Muscle layer of duodenum (tissue), 2 donors: ENCODE measurements around the gene SELENOW.
"Not testable (repeated sequence)": the region's sequence is repeated elsewhere in the genome, so short reads cannot be mapped to it uniquely, and the experiment has no call there.

Source experiments
- H3K27ac ChIP-seq: one replicate; pipeline ENCODE4 v1.7.0; 2013; ENCODE audit warnings: mild to moderate bottlenecking, low read length
- H3K27me3 ChIP-seq: one replicate; pipeline ENCODE4 v1.7.0; 2013; ENCODE audit warnings: low read depth, mild to moderate bottlenecking, control low read depth, low read length
- H3K36me3 ChIP-seq, 2 donors: one replicate each; pipeline ENCODE4 v1.7.0; 2013; ENCODE audit warnings: low read length in 2 of 2, control low read depth in 1 of 2, mild to moderate bottlenecking in 1 of 2; ENCODE audit not compliant: insufficient read depth in 2 of 2, control insufficient read depth in 1 of 2
- H3K4me1 ChIP-seq, 2 donors: one replicate each; pipeline ENCODE4 v1.7.0; 2013; ENCODE audit warnings: low read length in 2 of 2, mild to moderate bottlenecking in 2 of 2, control low read depth in 1 of 2, moderate library complexity in 1 of 2; ENCODE audit not compliant: insufficient read depth in 2 of 2, control insufficient read depth in 1 of 2
- H3K4me3 ChIP-seq, 2 donors: one replicate each; pipeline ENCODE4 v1.7.0; 2013; ENCODE audit warnings: low read length in 2 of 2, low read depth in 1 of 2, mild to moderate bottlenecking in 1 of 2
- H3K9me3 ChIP-seq, 2 donors: one replicate each; pipeline ENCODE4 v1.7.0; 2013; ENCODE audit warnings: low read length in 2 of 2, control low read depth in 1 of 2, mild to moderate bottlenecking in 1 of 2; ENCODE audit not compliant: control insufficient read depth in 1 of 2
- donor health status: healthy.

The SELENOW gene

DNA sequence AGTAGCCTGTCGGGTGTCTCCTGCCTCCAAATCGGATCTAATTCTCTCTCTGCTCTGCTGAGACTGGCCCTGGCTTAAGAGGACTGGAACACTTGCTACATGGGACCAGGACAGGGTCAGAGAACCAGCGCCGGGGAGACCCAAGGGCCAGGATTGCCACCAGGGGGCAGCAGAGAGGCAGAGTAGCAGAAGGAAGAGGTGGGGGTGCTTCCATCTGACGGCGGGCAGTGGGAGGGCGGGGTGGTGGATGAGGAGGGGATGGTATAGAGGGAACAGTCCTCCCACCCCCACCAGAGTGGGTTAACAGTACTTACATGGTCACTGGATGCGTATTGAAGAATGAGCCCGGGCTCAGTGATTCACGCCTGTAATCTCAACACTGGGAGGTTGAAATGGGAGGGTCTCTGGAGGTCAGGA is 11.9 kb downstream of the SELENOW start:
- Histone ChIP-seq H3K27ac (no peak overlapping the region), H3K27me3 (no peaks in the 10 kb centered on the region), H3K4me3 (no peak overlapping the region), H3K36me3 (peaks cover 11 to 13% of the 10 kb centered on the region in 2 donors), H3K9me3 (no peaks in the 10 kb centered on the region), H3K4me1 (peaks cover 0 to 4% of the 10 kb centered on the region in 2 donors)

- Histone ChIP-seq H3K36me3 (no peaks in the 10 kb centered on the region), H3K4me1 (peaks cover 0 to 4% of the 10 kb centered on the region in 2 donors), H3K27me3 (no peaks in the 10 kb centered on the region), H3K27ac (no peak overlapping the region), H3K4me3 (no peak overlapping the region), H3K9me3 (no peaks in the 10 kb centered on the region)
Measured at GRCh38 chr19:47792616-47793015, 14.1 kb downstream of the SELENOW start.

DNA sequence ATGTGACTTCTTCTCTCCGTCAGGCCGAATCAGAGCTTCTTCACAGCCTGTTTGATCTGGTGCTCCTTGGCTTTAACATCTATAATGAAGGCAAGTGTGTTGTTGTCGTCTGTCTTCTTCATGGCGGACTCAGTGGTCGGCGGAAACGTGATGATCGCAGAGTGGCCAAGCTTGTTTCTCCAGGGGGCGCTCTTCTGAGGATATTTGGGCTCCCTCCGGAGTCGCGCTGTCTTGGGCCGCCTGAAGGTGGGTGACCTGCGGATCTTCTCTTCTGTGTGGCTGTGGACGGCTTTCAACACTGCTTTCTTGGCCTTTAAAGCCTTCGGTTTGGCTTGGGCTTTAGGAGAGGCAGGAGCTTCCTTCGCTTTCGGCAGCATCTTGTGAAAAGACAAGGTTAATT is 16.0 kb downstream of the SELENOW start:
- Histone ChIP-seq H3K27ac (no peak overlapping the region), H3K9me3 (no peaks in the 10 kb centered on the region), H3K4me3 (no peak overlapping the region), H3K4me1 (no peaks in the 10 kb centered on the region), H3K36me3 (no peaks in the 10 kb centered on the region), H3K27me3 (no peaks in the 10 kb centered on the region)

DNA sequence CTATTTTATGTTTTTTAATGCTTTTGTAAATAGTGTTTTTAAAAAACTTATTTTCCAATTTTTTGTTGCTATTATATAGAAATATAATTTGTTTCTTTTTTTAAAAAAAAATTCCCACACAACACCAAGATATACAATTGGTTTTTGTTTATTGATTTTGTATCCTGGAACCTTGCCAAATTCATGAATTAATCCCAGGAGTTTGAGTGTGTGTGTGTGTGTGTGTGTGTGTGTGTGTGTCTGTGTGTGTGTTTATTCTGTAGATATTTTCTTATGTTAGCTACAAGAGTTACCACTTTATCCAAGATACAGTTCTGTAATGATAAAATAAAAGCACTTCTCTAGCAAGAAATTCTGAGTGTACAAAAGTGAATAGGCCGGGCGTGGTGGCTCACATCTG is 18.3 kb downstream of the SELENOW start:
- H3K4me3 ChIP-seq, result no peak overlapping the region
- no peaks in the 10 kb centered on the region for H3K27me3 ChIP-seq
- no peaks in the 10 kb centered on the region for H3K4me1 ChIP-seq
- no peaks in the 10 kb centered on the region for H3K36me3 ChIP-seq
- no peaks in the 10 kb centered on the region for H3K9me3 ChIP-seq
- no peak overlapping the region for H3K27ac ChIP-seq

- Histone ChIP-seq H3K4me3 (no peak overlapping the region), H3K4me1 (no peaks in the 10 kb centered on the region), H3K27ac (no peak overlapping the region), H3K27me3 (no peaks in the 10 kb centered on the region), H3K9me3 (no peaks in the 10 kb centered on the region), H3K36me3 (no peaks in the 10 kb centered on the region)
Measured at GRCh38 chr19:47797996-47798903, 19.7 kb downstream of the SELENOW start.

GRCh38 chr19:47798904-47799266 is 20.4 kb downstream of the SELENOW start:
- Histone ChIP-seq H3K36me3 (no peaks in the 10 kb centered on the region), H3K4me1 (no peaks in the 10 kb centered on the region), H3K27me3 (no peaks in the 10 kb centered on the region), H3K27ac (no peak overlapping the region), H3K9me3 (no peaks in the 10 kb centered on the region), H3K4me3 (no peak overlapping the region)

- no peaks in the 10 kb centered on the region for H3K9me3 ChIP-seq
- H3K36me3 ChIP-seq, result no peaks in the 10 kb centered on the region
- no peak overlapping the region for H3K4me3 ChIP-seq
- H3K27ac ChIP-seq, result no peak overlapping the region
- H3K27me3 ChIP-seq, result no peaks in the 10 kb centered on the region
- H3K4me1 ChIP-seq, result no peaks in the 10 kb centered on the region
Measured at GRCh38 chr19:47801270-47801669, 22.8 kb downstream of the SELENOW start.

DNA sequence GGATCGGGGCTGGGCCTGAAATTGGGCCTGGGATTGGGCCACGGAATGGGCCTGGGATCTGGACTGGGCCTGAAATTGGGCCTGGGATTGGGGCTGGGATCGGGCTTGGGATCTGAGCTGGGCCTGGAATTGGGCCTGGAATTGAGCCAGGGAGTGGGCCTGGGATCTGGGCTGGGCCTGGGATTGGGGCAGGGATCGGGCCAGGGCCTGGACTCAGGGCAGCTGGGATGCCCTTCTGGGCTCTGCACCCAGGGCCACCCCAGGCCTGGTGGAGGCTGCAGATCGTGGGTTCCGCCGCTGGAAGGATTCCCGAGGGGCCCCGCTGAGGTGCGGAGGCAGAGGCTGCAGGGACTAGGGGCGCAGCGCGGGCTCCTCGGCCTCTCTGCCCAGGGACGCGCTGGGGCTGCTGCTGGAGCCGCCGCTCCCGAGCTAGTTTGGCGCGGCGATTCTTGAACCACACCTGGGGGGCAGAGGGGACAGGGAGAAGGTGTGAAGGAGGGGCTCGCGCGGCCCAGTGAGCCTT is 24.1 kb downstream of the SELENOW start:
- no peaks in the 10 kb centered on the region for H3K9me3 ChIP-seq
- no peaks in the 10 kb centered on the region for H3K4me1 ChIP-seq
- no peak overlapping the region for H3K27ac ChIP-seq
- no peaks in the 10 kb centered on the region for H3K36me3 ChIP-seq
- no peaks in the 10 kb centered on the region for H3K27me3 ChIP-seq
- H3K4me3 ChIP-seq, result no peak overlapping the region

- not testable (repeated sequence) for H3K27me3 ChIP-seq, H3K27ac ChIP-seq, H3K36me3 ChIP-seq, H3K9me3 ChIP-seq, H3K4me3 ChIP-seq, H3K4me1 ChIP-seq
Measured at GRCh38 chr19:47803148-47803547, 24.6 kb downstream of the SELENOW start.

DNA sequence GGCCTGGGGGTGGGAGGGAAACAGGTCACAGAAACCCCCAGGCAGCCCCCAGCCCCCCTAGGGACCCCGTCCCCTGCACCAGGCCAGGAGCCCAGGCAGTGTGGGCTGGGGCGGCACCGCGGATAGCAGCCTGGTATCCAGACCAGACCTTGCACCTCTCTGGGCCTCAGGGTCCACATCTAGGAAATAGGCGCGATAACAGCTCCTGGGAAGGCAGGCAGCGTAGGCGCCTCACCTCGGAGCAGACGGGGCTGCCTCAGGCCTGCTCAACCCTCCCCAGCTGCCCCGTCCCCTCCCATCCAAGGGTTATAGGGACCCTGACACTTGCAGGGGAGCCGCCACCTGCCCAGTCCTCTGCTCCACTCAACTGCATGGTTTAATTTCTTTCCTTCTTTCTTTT is 25.2 kb downstream of the SELENOW start:
- H3K4me1 ChIP-seq, H3K36me3 ChIP-seq, H3K9me3 ChIP-seq, H3K27me3 ChIP-seq, H3K27ac ChIP-seq, H3K4me3 ChIP-seq: not testable (repeated sequence)

GRCh38 chr19:47804451-47804850 is 25.9 kb downstream of the SELENOW start, which contains the start of gene TPRX1:
TSS of gene TPRX1 (minus strand) at chr19:47804551. CDS start at chr19:47804539, 12 bp downstream.
- not testable (repeated sequence) for H3K36me3 ChIP-seq, H3K27ac ChIP-seq

DNA sequence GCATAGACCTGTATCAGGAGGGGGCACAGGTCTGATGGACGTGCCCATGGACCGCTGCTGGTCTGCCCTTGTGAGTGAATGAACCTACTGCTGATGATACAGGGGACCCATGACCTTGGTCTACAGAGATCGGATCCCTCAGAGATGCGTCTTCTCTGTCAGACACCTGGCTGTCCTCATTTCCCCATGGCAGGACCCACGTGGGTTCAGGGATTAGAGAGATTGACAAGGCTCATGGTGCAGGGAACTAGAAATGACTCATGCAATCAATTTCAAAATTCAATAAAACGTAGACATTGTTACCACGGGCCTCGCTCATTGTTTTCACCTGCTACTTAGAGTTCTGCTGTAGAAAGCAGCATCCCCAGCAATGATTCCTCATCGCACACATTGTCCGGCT is 26.8 kb downstream of the SELENOW start:
- H3K4me3 ChIP-seq, result no peak overlapping the region
- H3K4me1 ChIP-seq, result no peaks in the 10 kb centered on the region
- no peak overlapping the region for H3K27ac ChIP-seq
- no peaks in the 10 kb centered on the region for H3K36me3 ChIP-seq
- H3K27me3 ChIP-seq, result no peaks in the 10 kb centered on the region
- H3K9me3 ChIP-seq, result no peaks in the 10 kb centered on the region

More at GRCh38 chr19:47804451-47804850, 25.9 kb downstream of the SELENOW start, which contains the start of gene TPRX1:
- H3K9me3 ChIP-seq, H3K4me1 ChIP-seq, H3K4me3 ChIP-seq, H3K27me3 ChIP-seq: not testable (repeated sequence)
